Measurements from ENCODE around the gene HCFC2. TPM values are rescaled to one million over a fixed set of nuclear protein-coding genes. Genes with fewer than 3 reads are reported as not detected.
"Not testable (repeated sequence)": the region's sequence is repeated elsewhere in the genome, so short reads cannot be mapped to it uniquely, and the experiment has no call there.

HCFC2 gene
- total RNA-seq, 4 donors from 2014 or later, result 29.0 to 54.5 (median 36.1) TPM

- Histone ChIP-seq H3K9me3 (no peaks in the 10 kb centered on the region), H3K4me1 (no peaks in the 10 kb centered on the region), H3K27me3 (no peaks in the 10 kb centered on the region), H3K36me3 (no peaks in the 10 kb centered on the region), H3K4me3 (no peak overlapping the region), H3K27ac (no peak overlapping the region)
- TF ChIP-seq POLR2AphosphoS5 (IDR thresholded peaks at IDR 0.05) (no peak), CTCF (IDR thresholded peaks at IDR 0.05) (no peak), EP300 (IDR thresholded peaks at IDR 0.05) (no peak), POLR2A (IDR thresholded peaks at IDR 0.05) (no peak)
- ATAC-seq, result no peak
- WGBS, 2 donors (ENCODE audit: low coverage in 1 of 2), result 100% methylated on average over 2 of the region's 2 CpGs; no CpG with 5 or more reads in 1 of the 2 donors
These were observed 38.6 kb upstream of the HCFC2 start for GRCh38 chr12:104025771-104026170.

DNA sequence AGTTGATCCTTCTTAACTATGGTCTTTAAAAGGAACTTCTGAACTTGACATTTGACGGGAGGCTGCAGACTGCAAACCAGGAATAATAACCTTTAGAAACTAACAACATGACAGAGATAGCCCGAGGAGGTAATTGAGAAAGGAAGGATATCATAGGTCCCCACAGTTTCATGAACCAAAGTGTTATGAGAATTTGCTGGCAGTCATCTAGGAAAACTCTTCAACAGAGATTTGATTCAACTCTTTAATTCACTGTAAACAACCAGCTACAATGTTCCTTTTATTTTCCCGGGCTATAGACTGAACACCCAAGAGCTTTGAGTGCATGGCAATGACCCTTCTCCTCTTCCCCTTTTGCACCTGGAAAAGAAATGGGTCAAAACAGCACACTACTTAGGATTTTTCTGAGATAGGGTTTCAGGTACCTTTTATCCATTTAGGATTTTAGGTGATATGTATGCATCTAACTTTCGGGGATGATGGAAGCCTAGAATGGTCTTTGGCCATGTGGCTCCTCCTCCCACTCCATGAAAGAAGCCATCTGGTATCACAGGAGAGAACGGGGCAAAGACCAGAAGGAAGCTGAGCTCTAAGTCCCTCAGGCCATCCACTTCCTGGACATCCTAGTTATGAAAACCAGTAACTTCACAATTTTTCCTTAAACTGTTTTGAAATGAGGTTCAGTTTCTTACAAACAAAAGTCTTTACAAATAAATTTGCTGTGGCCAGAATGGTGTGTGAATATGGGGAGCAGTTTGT lies 37.3 kb upstream of the HCFC2 start:
- TF ChIP-seq CTCF (IDR thresholded peaks at IDR 0.05), result no peak
- no peak for TF ChIP-seq EP300 (IDR thresholded peaks at IDR 0.05)
- no peak for TF ChIP-seq POLR2AphosphoS5 (IDR thresholded peaks at IDR 0.05)
- TF ChIP-seq POLR2A (IDR thresholded peaks at IDR 0.05), result no peak
- H3K36me3 ChIP-seq, result no peaks in the 10 kb centered on the region
- H3K27ac ChIP-seq, result no peak overlapping the region
- no peaks in the 10 kb centered on the region for H3K9me3 ChIP-seq
- no peaks in the 10 kb centered on the region for H3K4me1 ChIP-seq
- WGBS, 2 donors (ENCODE audit: low coverage in 1 of 2), result 60 to 63% methylated on average over 5 of the region's 5 CpGs
- H3K4me3 ChIP-seq, result no peak overlapping the region
- no peaks in the 10 kb centered on the region for H3K27me3 ChIP-seq
- ATAC-seq, result no peak

GRCh38 chr12:104030596-104030995 lies 33.7 kb upstream of the HCFC2 start:
- not testable (repeated sequence) for H3K4me1 ChIP-seq, H3K27ac ChIP-seq, ATAC-seq, H3K9me3 ChIP-seq, H3K27me3 ChIP-seq, H3K36me3 ChIP-seq, H3K4me3 ChIP-seq
- WGBS, 2 donors (ENCODE audit: low coverage in 1 of 2), result 88 to 94% methylated on average over 2 of the region's 27 CpGs

GRCh38 chr12:104036143-104036542 lies 28.2 kb upstream of the HCFC2 start:
- H3K4me1 ChIP-seq, H3K27me3 ChIP-seq, H3K27ac ChIP-seq, ATAC-seq, H3K36me3 ChIP-seq, H3K4me3 ChIP-seq, H3K9me3 ChIP-seq: not testable (repeated sequence)
- WGBS, 2 donors (ENCODE audit: low coverage in 1 of 2), result 88 to 100% methylated on average over 1 to 2 of the region's 2 CpGs

- ATAC-seq, result not testable (repeated sequence)
These were observed 24.6 kb upstream of the HCFC2 start for GRCh38 chr12:104039769-104040168.

DNA sequence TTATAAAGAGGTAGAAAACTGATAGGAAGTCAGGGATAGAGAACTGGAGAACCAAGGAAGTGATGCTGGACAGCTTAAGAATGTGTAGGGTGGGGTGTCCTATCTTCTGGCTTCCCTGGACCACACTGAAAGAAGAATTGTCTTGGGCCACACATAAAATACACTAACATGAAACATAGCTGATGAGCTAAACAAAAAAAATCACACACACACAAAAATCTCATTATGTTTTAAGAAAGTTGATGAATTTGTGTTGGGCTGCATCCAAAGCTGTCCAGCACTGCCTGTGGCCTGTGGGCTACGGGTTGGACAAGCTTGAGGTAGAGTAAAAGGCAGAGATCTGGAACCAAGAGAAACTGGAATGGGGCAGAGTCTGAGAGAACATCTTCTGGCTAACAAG lies 21.8 kb upstream of the HCFC2 start:
- peaks cover 0 to 22% (median 13%) of the 10 kb centered on the region in 3 donors for H3K4me1 ChIP-seq
- H3K36me3 ChIP-seq, result peaks cover 0 to 9% of the 10 kb centered on the region in 2 donors
- H3K4me3 ChIP-seq, result no peak overlapping the region
- H3K9me3 ChIP-seq, result no peaks in the 10 kb centered on the region
- no peak for TF ChIP-seq CTCF (IDR thresholded peaks at IDR 0.05)
- TF ChIP-seq POLR2A (IDR thresholded peaks at IDR 0.05), result no peak
- no peak for TF ChIP-seq EP300 (IDR thresholded peaks at IDR 0.05)
- no peak for TF ChIP-seq POLR2AphosphoS5 (IDR thresholded peaks at IDR 0.05)
- no peak for ATAC-seq
- WGBS, 2 donors (ENCODE audit: low coverage in 1 of 2), result 63% methylated on average over 1 of the region's 1 CpG; no CpG with 5 or more reads in 1 of the 2 donors
- H3K27me3 ChIP-seq, result no peaks in the 10 kb centered on the region
- H3K27ac ChIP-seq, result no peak overlapping the region

More at GRCh38 chr12:104039769-104040168, 24.6 kb upstream of the HCFC2 start:
- H3K36me3 ChIP-seq, H3K9me3 ChIP-seq, H3K4me1 ChIP-seq, H3K4me3 ChIP-seq, H3K27ac ChIP-seq, H3K27me3 ChIP-seq: not testable (repeated sequence)
- 86% methylated on average over 1 of the region's 1 CpG; no CpG with 5 or more reads in 1 of the 2 donors for WGBS, 2 donors (ENCODE audit: low coverage in 1 of 2)
